ENCODE results near the gene RPL13. TPM values are rescaled to one million over a fixed set of nuclear protein-coding genes. Genes with fewer than 3 reads are reported as not detected.

Gene RPL13
- total and polyA plus RNA-seq, 10 of the 15 experiments (the other 5 are each of a cell fraction or from before 2014, with no cell fraction given): 386 to 9,428 (median 2,486) TPM

GRCh38 chr16:89557690-89558490 is 2.6 kb upstream of the RPL13 start:
- H3K36me3 ChIP-seq (ENCODE audit: control insufficient read depth in 2 of 2, insufficient read depth in 2 of 2, low read length in 1 of 2): peaks cover 5 to 13% of the 10 kb centered on the region in 2 experiments
- POLR2A ChIA-PET: interaction anchor here (0.6 kb wide), 2 partner anchors 8 to 321 kb away, joined by 3 to 4 read pairs; no protein-coding TSS in a partner anchor
- peaks cover 26% of the 10 kb centered on the region for H3K79me2 ChIP-seq (ENCODE audit: control insufficient read depth, insufficient read depth, low read length)
- no peak overlapping the region for H3K9ac ChIP-seq (ENCODE audit: control insufficient read depth, insufficient read depth, low read length)
- no peak for ATAC-seq
- in situ Hi-C loops (cut with MboI): loop anchor here (5.0 kb wide), 1 partner anchor 226 kb away; no protein-coding TSS in a partner anchor
- intact Hi-C loops (cut with micrococcal nuclease; ENCODE audit: unreplicated experiment): loop anchor here (2.0 to 5.0 kb wide), 2 partner anchors 225 to 316 kb away; no protein-coding TSS in a partner anchor
- no peak overlapping the region for H3K27ac ChIP-seq (ENCODE audit: control insufficient read depth, insufficient read depth)
- H4K20me1 ChIP-seq (ENCODE audit: control insufficient read depth, insufficient read depth): peaks cover 13% of the 10 kb centered on the region
- BruUV-seq (replicated peaks): no TSS peak
- DNase-seq (ENCODE audit: low read depth, low spot score): no peak
- TF ChIP-seq ATF2 (IDR thresholded peaks at IDR 0.05; ENCODE audit: low read length): no peak
- no peak for TF ChIP-seq IKZF2 (IDR thresholded peaks at IDR 0.05)
- TF ChIP-seq NFYB (IDR thresholded peaks at IDR 0.05; ENCODE audit: insufficient read depth, low read depth, low read length): no peak
- no peak for TF ChIP-seq ZNF207 (IDR thresholded peaks at IDR 0.05; ENCODE audit: borderline replicate concordance)
- peak; percentile 25; the same call in 1 of the 2 replicates for TF ChIP-seq POLR2A (IDR thresholded peaks at IDR 0.05; ENCODE audit: low read depth, low read length)
- TF ChIP-seq FOXK2 (IDR thresholded peaks at IDR 0.05): no peak
- TF ChIP-seq ATF3 (IDR thresholded peaks at IDR 0.05; ENCODE audit: borderline replicate concordance, extremely low read depth, low read depth, low read length): no peak
- TF ChIP-seq POU2F2 (IDR thresholded peaks at IDR 0.05; ENCODE audit: borderline replicate concordance, low read depth, low read length): no peak
- no peak for FAIRE-seq
- 77% methylated on average over 19 of the region's 19 CpGs for WGBS (ENCODE audit: insufficient coverage, insufficient replicate concordance, low lambda C conversion rate, missing lambda C conversion rate)
- no peaks in the 10 kb centered on the region for H3K9me3 ChIP-seq (replicated peaks; ENCODE audit: control insufficient read depth, insufficient read depth, low read length)
- no peak overlapping the region for H2AFZ ChIP-seq (ENCODE audit: control insufficient read depth, low read depth, low read length)
- no peak overlapping the region for H3K4me2 ChIP-seq (ENCODE audit: control insufficient read depth, insufficient read depth)
- no peak overlapping the region for H3K4me3 ChIP-seq
- SMC1A ChIA-PET (ENCODE audit: uncharacterized antibody, unreplicated experiment): interaction anchor here (0.6 to 1.0 kb wide), 4 partner anchors 9 to 74 kb away, joined by 3 to 4 read pairs (median 3); no protein-coding TSS in a partner anchor
- CTCF ChIA-PET: interaction anchor here (0.6 to 1.2 kb wide), 8 partner anchors 9 to 224 kb away, joined by 3 to 4 read pairs (median 3); no protein-coding TSS in a partner anchor
- H3K4me1 ChIP-seq (ENCODE audit: control insufficient read depth, insufficient read depth, low read length): no peaks in the 10 kb centered on the region; the same call in 1 of the 2 replicates
- H3K27me3 ChIP-seq (replicated peaks in 1 of 2; ENCODE audit: control insufficient read depth in 2 of 2, insufficient read depth in 2 of 2, low read length in 1 of 2): no peaks in the 10 kb centered on the region
- RAD21 ChIA-PET (ENCODE audit: unreplicated experiment): no interaction called here
